GM19455 (cell line): Measurements from ENCODE around the gene SDK1.

Experiments used
- ATAC-seq: cut with Tn5 transposase; IDR thresholded peaks from one replicate; pipeline ENCODE4 v1.9.1; 2021; ENCODE audit not compliant: unreplicated experiment

SDK1 gene

DNA sequence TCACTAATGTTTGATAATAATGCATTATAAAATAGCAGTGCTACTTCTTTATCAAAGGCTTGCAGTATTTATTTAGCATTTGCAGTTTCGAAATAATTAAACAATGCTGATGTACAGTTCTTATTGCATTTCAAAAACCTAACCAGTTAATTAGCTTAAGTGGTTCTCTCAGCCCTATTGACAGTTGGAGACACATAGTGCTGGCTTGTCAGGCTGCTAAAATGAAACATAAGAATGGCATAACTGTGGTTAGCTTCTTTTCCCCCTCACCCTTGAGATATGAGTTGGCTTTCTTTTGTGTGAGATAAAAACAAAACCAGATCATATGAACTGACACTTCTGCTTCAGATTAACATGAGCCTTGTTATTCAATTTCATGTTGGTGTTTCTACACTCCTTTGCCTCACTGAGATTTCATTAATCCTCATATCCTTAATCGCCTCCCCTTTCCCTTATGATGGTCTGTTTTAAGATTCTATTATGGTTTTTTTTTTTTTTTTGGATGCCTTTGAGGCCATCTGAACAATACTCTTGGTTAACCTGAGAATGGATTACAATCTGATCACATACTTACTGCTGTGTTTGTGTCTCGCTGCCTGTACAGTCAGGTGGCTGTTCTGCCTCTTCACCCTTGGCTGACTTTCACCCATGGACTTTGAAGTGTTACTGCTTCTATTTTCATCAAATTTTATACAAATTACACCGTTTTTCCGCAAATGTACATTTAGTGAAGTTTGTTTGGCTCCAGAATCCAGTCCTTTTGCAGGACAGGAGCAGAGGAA, 108.0 kb downstream of the SDK1 start:
- no peak for ATAC-seq

- no peak for ATAC-seq
Observed at GRCh38 chr7:3412871-3413270, 111.8 kb downstream of the SDK1 start.

- no peak for ATAC-seq
Observed at GRCh38 chr7:3415861-3416312, 114.8 kb downstream of the SDK1 start.

DNA sequence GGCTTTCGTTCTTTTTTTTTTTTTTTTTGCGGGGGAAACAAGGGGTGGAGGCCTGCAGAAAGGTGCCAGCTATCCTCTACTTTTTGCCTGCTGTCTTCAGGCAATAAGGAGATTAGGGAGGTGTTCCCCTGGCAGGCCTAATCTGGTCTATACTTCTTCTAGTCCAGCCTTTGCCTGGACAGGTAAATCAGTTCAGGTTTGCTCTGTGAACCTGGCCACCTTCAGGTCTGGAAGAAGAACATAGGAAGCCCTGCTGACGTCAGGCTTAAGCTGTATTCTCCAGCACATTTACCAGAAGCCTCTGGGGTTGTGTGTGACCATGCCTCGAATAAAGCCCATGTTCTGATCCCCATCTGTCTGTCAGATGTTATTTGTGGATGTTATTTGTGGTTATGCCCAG, 115.4 kb downstream of the SDK1 start:
- ATAC-seq, result no peak

- no peak for ATAC-seq
Observed at GRCh38 chr7:3425087-3425486, 124.0 kb downstream of the SDK1 start.

DNA sequence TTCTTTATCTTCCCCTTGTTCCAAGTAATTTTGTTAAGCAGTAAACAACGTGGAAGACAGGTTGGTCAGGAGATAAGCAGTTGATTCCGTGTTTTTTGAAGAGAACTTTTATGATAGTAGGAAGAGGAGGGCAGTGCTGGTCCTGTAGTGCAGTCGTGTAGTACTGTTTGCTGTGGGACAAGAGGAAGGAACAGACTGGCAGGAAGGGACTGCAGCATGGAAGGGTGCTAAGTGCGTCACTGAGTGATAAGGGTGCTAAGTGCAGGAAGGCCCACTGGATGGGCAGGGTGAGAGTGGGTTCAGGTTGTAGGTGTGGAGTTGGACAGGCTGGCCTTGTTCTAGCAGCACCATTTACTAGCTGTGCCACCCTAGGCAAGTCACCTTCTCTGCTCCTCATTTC, 125.0 kb downstream of the SDK1 start:
- no peak for ATAC-seq

GRCh38 chr7:3427957-3428356, 126.9 kb downstream of the SDK1 start:
- ATAC-seq, result no peak

DNA sequence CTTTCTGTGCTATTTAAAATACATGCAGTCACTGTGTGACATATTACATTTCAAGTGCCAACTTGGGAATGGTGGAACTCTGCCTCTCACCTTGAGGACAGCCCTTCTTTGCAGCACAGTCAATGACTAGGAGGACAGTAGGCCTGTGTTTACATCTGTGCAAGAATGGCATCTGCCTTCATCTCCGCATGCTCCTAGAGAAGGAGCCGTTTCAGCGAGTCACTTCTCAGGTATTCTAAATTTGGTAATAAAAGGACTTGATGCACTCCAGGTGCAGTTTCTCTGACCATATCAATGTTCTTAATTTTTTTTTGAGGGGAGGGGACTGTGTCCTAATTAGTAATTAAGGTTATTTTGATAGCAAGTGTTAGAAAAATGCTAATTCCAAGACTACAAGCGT, 128.9 kb downstream of the SDK1 start:
- ATAC-seq, result no peak

- no peak for ATAC-seq
Observed at GRCh38 chr7:3430588-3430987, 129.5 kb downstream of the SDK1 start.

DNA sequence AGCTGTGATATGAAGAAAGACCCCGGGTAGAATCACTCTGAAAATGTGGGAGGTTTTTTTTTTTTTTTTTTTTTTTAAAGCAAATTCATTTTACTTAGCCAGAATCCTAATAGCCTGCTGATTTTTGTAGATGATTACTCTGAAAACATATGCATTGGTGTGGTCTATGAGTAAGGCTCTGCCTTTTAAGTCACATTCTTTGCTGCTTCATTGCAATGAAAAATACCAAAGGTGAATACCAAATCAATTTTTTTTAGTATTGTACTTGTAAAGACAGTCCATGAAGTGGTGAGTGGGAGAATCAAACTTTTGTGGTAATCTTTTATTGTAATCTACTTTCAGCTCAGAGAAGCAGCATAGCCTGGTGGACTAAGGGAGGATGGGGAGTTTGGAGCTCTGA, 130.3 kb downstream of the SDK1 start:
- ATAC-seq, result no peak

- ATAC-seq, result no peak
Observed at GRCh38 chr7:3432911-3433310, 131.9 kb downstream of the SDK1 start.

DNA sequence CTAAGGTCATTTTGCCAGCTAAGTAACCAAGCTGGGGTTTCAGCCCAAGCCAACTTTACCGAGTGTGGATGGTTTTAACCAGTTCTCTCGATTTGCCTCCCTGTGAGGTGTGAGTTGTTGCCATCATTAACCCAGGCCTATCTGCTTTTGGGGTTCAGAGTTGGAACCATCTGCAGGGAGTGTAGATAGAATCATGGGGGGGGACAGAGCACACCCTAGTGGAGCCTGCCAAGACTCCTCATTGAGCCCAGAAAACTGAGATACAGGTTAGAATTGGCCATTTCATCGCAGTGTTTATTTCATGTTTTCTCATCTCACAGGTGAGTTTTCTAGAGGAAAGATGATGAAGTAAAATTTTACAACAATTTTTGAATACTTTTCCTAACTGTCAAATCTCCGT, 133.6 kb downstream of the SDK1 start:
- ATAC-seq, result no peak

DNA sequence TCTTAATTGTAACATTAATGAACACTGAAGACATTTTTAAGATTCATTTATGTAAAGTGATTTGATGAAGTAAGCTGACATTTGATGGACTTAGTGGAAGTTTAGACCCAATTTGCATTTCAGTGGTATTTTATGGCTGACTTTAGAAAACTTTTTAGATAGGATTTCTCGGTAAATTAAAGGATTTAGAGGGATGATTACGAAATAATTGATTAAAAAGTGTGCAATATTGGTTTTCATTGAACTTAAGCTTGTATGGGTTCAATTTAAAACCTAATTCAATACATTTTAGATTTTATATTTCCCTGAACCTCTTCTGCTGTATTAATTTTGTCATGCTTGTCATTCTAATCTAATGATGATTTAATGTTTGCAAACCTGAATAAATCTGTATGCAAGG, 135.1 kb downstream of the SDK1 start:
- ATAC-seq, result no peak

DNA sequence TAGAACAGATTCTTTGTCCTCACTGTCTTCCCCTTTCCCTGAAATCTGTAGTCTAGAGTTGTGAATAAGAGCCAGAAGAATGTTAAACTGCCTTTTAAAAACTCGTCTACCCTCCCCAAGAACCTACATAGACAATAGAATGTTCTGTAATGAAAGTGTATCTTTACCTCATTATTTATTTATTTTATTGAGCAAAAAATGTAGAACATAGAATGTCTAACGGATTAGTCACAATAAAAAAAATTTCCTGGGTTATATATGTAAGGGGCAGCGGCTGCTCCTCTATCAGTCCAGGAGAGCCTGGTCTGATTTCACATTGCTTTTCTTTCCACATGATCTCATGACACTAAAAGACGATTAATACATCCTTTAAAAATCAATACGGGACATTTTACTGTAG, 135.7 kb downstream of the SDK1 start:
- no peak for ATAC-seq

GRCh38 chr7:3437467-3437866, 136.4 kb downstream of the SDK1 start:
- ATAC-seq, result no peak

- no peak for ATAC-seq
Observed at GRCh38 chr7:3438352-3438751, 137.3 kb downstream of the SDK1 start.

DNA sequence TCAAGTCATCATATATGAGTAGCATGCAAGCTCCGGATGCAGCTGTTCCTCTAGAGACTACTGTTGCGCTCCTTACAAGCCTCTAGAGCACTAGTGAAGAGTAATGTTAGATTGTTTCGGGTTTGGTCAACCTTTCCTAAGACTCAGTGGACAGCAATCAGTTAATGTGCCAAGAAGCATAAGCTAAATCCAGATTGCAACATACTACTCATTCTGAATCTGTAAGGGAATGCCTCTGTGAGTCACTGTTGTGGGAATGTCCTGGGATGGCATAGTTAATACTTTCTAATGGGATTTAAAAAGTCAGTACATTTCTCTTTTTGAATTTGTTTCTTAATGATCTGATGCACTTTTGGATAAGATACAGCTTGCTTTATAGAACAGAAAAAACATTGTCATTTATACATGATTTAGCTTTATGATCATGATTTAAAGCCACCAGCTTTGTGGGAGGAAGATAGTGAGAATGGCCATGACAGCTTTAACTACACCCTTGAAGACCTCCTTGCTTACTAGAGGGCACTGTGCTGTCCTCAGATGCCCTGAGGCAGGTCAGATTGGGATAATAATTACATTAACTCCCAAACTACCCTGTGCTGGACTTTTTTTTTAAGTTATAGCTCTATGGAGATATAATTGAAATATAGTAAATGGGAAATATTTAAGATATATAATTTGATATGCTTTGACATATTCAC, 138.4 kb downstream of the SDK1 start:
- ATAC-seq, result no peak

DNA sequence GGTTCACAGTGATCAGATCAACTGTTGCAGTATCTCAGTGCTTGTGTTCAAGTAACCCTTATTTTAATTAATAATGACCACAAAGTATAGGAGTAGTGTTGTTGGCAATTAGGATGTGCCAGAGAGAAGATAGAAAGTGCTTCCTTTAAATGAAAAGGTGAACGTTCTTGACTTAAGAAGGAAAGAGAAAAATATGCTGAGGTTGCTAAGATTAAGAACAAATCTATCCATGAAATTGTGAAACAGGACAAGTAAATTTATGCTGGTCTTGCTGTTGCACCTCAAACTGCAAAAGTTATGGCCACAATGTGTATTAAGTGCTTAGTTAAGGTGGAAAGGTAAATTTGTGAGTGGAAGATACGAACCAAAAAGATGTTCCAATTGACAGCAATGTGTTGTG, 139.5 kb downstream of the SDK1 start:
- no peak for ATAC-seq

- no peak for ATAC-seq
Observed at GRCh38 chr7:3443716-3444115, 142.7 kb downstream of the SDK1 start.

DNA sequence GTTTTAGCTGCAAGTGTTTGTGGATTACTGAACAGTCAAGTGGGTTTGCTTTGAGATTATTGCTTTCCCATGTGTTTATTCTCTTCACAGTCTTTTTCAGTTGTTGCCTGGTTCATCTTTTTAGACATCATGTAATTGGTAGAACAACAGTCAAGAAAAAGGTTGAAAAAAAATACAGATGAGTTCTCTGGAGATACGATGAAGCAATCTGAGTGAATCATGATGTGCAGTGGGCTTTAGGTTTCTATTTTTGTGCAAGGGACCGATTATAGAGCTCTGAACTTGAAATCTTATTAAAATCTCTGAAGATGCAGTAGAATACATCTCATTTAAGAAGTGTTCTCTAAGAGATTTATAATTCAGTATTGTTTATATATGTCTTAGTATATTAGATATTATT, 145.7 kb downstream of the SDK1 start:
- ATAC-seq, result no peak

DNA sequence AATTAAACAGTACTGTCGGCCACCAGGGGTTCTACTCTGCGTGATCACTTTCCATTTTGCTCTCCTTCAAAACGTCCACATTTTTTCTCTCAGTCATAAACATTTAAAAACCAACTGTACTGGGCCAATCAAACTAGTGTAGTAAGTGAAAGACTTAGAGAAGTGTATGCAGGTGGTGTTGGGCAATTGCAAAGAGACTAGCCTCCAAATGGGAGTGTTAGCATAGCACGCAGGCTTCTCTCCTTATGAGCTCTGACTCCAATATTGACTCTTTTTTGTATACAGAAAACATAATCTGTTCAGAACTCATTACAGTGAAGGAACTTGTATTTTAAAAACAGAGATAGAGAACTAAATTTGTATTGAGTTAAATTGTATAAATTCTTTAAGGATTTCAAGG, 150.6 kb downstream of the SDK1 start:
- no peak for ATAC-seq

DNA sequence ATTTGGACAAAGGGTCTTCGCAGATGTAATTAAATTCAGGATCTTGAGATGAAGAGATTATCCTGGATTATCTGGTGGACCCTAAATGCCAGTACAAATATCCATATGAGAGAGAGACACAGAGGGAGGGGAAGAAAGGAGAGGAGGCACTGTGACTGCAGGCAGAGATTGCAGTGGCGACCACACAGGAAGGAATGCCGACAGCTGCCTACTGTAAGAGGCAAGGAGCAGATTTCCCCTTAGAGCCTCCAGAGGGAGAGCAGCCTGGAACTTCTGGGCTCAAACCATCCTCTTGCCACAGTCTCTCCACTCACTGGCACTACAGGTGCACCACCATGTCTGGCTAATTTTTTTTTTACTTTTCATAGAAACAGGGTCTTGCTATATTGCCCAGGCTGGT, 152.3 kb downstream of the SDK1 start:
- ATAC-seq, result no peak
